ENCODE results near the gene ZCWPW1. TPM values are rescaled to one million over a fixed set of nuclear protein-coding genes. Genes with fewer than 3 reads are reported as not detected.
A peak's percentile ranks its signal among the peaks of the same experiment; 100 is the strongest.

ZCWPW1 gene
- total and polyA plus RNA-seq, 2 donors: 4.8 to 33.9 TPM

GRCh38 chr7:100434297-100435144, 6.0 kb upstream of the ZCWPW1 start:
- 92% methylated on average over 22 of the region's 22 CpGs for WGBS
- no peaks in the 10 kb centered on the region for H3K27me3 ChIP-seq (ENCODE audit: control insufficient read depth in 2 of 2, insufficient read depth in 1 of 2, low read length in 1 of 2)
- H3K4me1 ChIP-seq (ENCODE audit: control insufficient read depth in 2 of 2, insufficient read depth in 2 of 2, low read length in 2 of 2): peaks cover 34 to 60% of the 10 kb centered on the region in 2 donors
- DNase-seq (ENCODE audit: low read depth in 6 of 9, low spot score in 9 of 9): peak in 1 of 9 donors; percentile 29
- H3K4me3 ChIP-seq (ENCODE audit: low read length in 2 of 2): peak overlapping the region; percentile 89 to 98
- peaks cover 34 to 45% of the 10 kb centered on the region in 2 donors for H3K36me3 ChIP-seq (ENCODE audit: control insufficient read depth in 2 of 2, insufficient read depth in 2 of 2, low read length in 1 of 2)
- H3K9me3 ChIP-seq (ENCODE audit: control insufficient read depth in 2 of 2, insufficient read depth in 1 of 2, low read length in 1 of 2): peaks cover 0 to 3% of the 10 kb centered on the region in 2 donors
- H3K27ac ChIP-seq (ENCODE audit: low read depth in 1 of 2, low read length in 1 of 2): peak overlapping the region in 1 of 2 donors; percentile 88

- peaks cover 34 to 45% of the 10 kb centered on the region in 2 donors for H3K36me3 ChIP-seq (ENCODE audit: control insufficient read depth in 2 of 2, insufficient read depth in 2 of 2, low read length in 1 of 2)
- no peak overlapping the region for H3K4me3 ChIP-seq (ENCODE audit: low read length in 2 of 2)
- H3K27me3 ChIP-seq (ENCODE audit: control insufficient read depth in 2 of 2, insufficient read depth in 1 of 2, low read length in 1 of 2): no peaks in the 10 kb centered on the region
- peaks cover 0 to 3% of the 10 kb centered on the region in 2 donors for H3K9me3 ChIP-seq (ENCODE audit: control insufficient read depth in 2 of 2, insufficient read depth in 1 of 2, low read length in 1 of 2)
- peaks cover 34 to 60% of the 10 kb centered on the region in 2 donors for H3K4me1 ChIP-seq (ENCODE audit: control insufficient read depth in 2 of 2, insufficient read depth in 2 of 2, low read length in 2 of 2)
- peak in 1 of 9 donors; percentile 59 for DNase-seq (ENCODE audit: low read depth in 6 of 9, low spot score in 9 of 9)
- 84% methylated on average over 10 of the region's 10 CpGs for WGBS
- H3K27ac ChIP-seq (ENCODE audit: low read depth in 1 of 2, low read length in 1 of 2): peak overlapping the region in 1 of 2 donors; percentile 88
Measured at GRCh38 chr7:100433592-100434296, 5.2 kb upstream of the ZCWPW1 start.

- H3K27me3 ChIP-seq (ENCODE audit: control insufficient read depth in 2 of 2, insufficient read depth in 1 of 2, low read length in 1 of 2): no peaks in the 10 kb centered on the region
- no peak for DNase-seq (ENCODE audit: low read depth in 6 of 9, low spot score in 9 of 9)
- H3K36me3 ChIP-seq (ENCODE audit: control insufficient read depth in 2 of 2, insufficient read depth in 2 of 2, low read length in 1 of 2): peaks cover 34 to 45% of the 10 kb centered on the region in 2 donors
- H3K9me3 ChIP-seq (ENCODE audit: control insufficient read depth in 2 of 2, insufficient read depth in 1 of 2, low read length in 1 of 2): peaks cover 0 to 3% of the 10 kb centered on the region in 2 donors
- peak overlapping the region in 1 of 2 donors; percentile 88 for H3K27ac ChIP-seq (ENCODE audit: low read depth in 1 of 2, low read length in 1 of 2)
- peaks cover 34 to 60% of the 10 kb centered on the region in 2 donors for H3K4me1 ChIP-seq (ENCODE audit: control insufficient read depth in 2 of 2, insufficient read depth in 2 of 2, low read length in 2 of 2)
- 93% methylated on average over 4 of the region's 4 CpGs for WGBS
- no peak overlapping the region for H3K4me3 ChIP-seq (ENCODE audit: low read length in 2 of 2)
Measured at GRCh38 chr7:100433276-100433591, 4.7 kb upstream of the ZCWPW1 start.

- DNase-seq (ENCODE audit: low read depth in 6 of 9, low spot score in 9 of 9): no peak
- Histone ChIP-seq H3K4me1 (ENCODE audit: control insufficient read depth in 2 of 2, insufficient read depth in 2 of 2, low read length in 2 of 2) (peaks cover 34 to 63% of the 10 kb centered on the region in 2 donors), H3K27me3 (ENCODE audit: control insufficient read depth in 2 of 2, insufficient read depth in 1 of 2, low read length in 1 of 2) (no peaks in the 10 kb centered on the region), H3K4me3 (ENCODE audit: low read length in 2 of 2) (no peak overlapping the region), H3K27ac (ENCODE audit: low read depth in 1 of 2, low read length in 1 of 2) (peak overlapping the region in 1 of 2 donors; percentile 80), H3K36me3 (ENCODE audit: control insufficient read depth in 2 of 2, insufficient read depth in 2 of 2, low read length in 1 of 2) (peaks cover 34 to 45% of the 10 kb centered on the region in 2 donors), H3K9me3 (ENCODE audit: control insufficient read depth in 2 of 2, insufficient read depth in 1 of 2, low read length in 1 of 2) (peaks cover 2 to 7% of the 10 kb centered on the region in 2 donors)
- WGBS: 98% methylated on average over 21 of the region's 21 CpGs
Measured at GRCh38 chr7:100432621-100433275, 4.2 kb upstream of the ZCWPW1 start.

GRCh38 chr7:100432053-100432452, 3.5 kb upstream of the ZCWPW1 start:
- peaks cover 2 to 11% of the 10 kb centered on the region in 2 donors for H3K9me3 ChIP-seq (ENCODE audit: control insufficient read depth in 2 of 2, insufficient read depth in 1 of 2, low read length in 1 of 2)
- no peak for DNase-seq (ENCODE audit: low read depth in 6 of 9, low spot score in 9 of 9)
- WGBS: 94% methylated on average over 4 of the region's 4 CpGs
- H3K4me3 ChIP-seq (ENCODE audit: low read length in 2 of 2): peak overlapping the region in 1 of 2 donors; percentile 6
- H3K27me3 ChIP-seq (ENCODE audit: control insufficient read depth in 2 of 2, insufficient read depth in 1 of 2, low read length in 1 of 2): no peaks in the 10 kb centered on the region
- peak overlapping the region in 1 of 2 donors; percentile 80 for H3K27ac ChIP-seq (ENCODE audit: low read depth in 1 of 2, low read length in 1 of 2)
- peaks cover 34 to 64% of the 10 kb centered on the region in 2 donors for H3K4me1 ChIP-seq (ENCODE audit: control insufficient read depth in 2 of 2, insufficient read depth in 2 of 2, low read length in 2 of 2)
- peaks cover 34 to 45% of the 10 kb centered on the region in 2 donors for H3K36me3 ChIP-seq (ENCODE audit: control insufficient read depth in 2 of 2, insufficient read depth in 2 of 2, low read length in 1 of 2)

GRCh38 chr7:100431286-100431735, 2.8 kb upstream of the ZCWPW1 start:
- no peak for DNase-seq (ENCODE audit: low read depth in 6 of 9, low spot score in 9 of 9)
- Histone ChIP-seq H3K4me1 (ENCODE audit: control insufficient read depth in 2 of 2, insufficient read depth in 2 of 2, low read length in 2 of 2) (peaks cover 34 to 58% of the 10 kb centered on the region in 2 donors), H3K27ac (ENCODE audit: low read depth in 1 of 2, low read length in 1 of 2) (peak overlapping the region in 1 of 2 donors; percentile 99), H3K9me3 (ENCODE audit: control insufficient read depth in 2 of 2, insufficient read depth in 1 of 2, low read length in 1 of 2) (peaks cover 2 to 10% of the 10 kb centered on the region in 2 donors), H3K27me3 (ENCODE audit: control insufficient read depth in 2 of 2, insufficient read depth in 1 of 2, low read length in 1 of 2) (no peaks in the 10 kb centered on the region), H3K36me3 (ENCODE audit: control insufficient read depth in 2 of 2, insufficient read depth in 2 of 2, low read length in 1 of 2) (peaks cover 34 to 45% of the 10 kb centered on the region in 2 donors), H3K4me3 (ENCODE audit: low read length in 2 of 2) (peak overlapping the region; percentile 84 to 93)
- WGBS: 98% methylated on average over 23 of the region's 23 CpGs

- DNase-seq (ENCODE audit: low read depth in 6 of 9, low spot score in 9 of 9): no peak
- peak overlapping the region; percentile 99 to 100 for H3K27ac ChIP-seq (ENCODE audit: low read depth in 1 of 2, low read length in 1 of 2)
- H3K9me3 ChIP-seq (ENCODE audit: control insufficient read depth in 2 of 2, insufficient read depth in 1 of 2, low read length in 1 of 2): peaks cover 2 to 9% of the 10 kb centered on the region in 2 donors
- no peaks in the 10 kb centered on the region for H3K27me3 ChIP-seq (ENCODE audit: control insufficient read depth in 2 of 2, insufficient read depth in 1 of 2, low read length in 1 of 2)
- peak overlapping the region; percentile 84 to 93 for H3K4me3 ChIP-seq (ENCODE audit: low read length in 2 of 2)
- peaks cover 34 to 58% of the 10 kb centered on the region in 2 donors for H3K4me1 ChIP-seq (ENCODE audit: control insufficient read depth in 2 of 2, insufficient read depth in 2 of 2, low read length in 2 of 2)
- peaks cover 34 to 45% of the 10 kb centered on the region in 2 donors for H3K36me3 ChIP-seq (ENCODE audit: control insufficient read depth in 2 of 2, insufficient read depth in 2 of 2, low read length in 1 of 2)
- 29% methylated on average over 31 of the region's 31 CpGs for WGBS
Measured at GRCh38 chr7:100430493-100431285, 2.2 kb upstream of the ZCWPW1 start.

Data from thymus (tissue), 11 donors.